ENCODE data around the gene CTF1.
"Not testable (repeated sequence)": the region's sequence is repeated elsewhere in the genome, so short reads cannot be mapped to it uniquely, and the experiment has no call there.

Gene CTF1

GRCh38 chr16:30896261-30896888 lies at the start of gene CTF1:
TSS of gene CTF1 (plus strand) at chr16:30896614. CDS start at chr16:30896644, 30 bp downstream.
- in situ Hi-C loops (cut with MboI; ENCODE audit: low sequenced_read_pairs), result no loop called here

DNA sequence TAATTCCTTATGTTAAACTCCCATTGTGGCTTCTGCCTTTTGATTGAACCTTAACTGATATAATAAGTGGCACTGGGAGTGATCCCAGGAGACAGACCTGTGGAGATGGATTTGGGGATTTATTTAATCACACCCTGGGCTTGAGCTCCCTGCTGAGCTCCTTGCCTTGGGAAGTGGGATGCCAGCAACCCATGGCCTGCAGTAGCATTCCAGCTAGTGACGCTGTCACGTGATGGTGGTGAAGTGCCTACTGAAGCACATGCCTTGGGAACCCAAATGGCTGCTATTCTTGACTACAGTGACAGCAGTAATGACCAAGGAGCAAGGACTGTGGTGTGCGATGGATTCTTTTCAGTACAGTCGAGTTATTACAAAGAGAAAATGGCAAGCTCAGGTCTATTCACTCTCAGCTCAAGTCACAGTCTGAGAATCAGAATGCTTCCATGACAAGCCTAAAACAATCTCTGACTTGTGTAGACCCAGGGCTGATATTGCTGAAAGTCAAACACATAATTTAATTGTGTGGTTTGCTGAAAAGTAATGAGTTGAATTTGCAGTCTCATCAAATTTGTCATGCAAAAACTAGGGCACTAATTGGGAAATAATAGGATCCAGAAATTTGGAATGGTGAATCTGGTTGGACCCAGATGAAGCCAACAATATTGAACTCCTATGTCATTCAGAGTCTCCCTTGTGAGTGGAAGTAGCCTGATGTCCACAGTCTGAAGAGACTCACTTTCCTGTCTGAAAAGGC lies 49.6 kb upstream of the CTF1 start:
- in situ Hi-C loops (cut with MboI; ENCODE audit: low sequenced_read_pairs), result loop anchor here (10.0 kb wide), 1 partner anchor 58 kb away; no protein-coding TSS in a partner anchor

- in situ Hi-C loops (cut with MboI; ENCODE audit: low sequenced_read_pairs), result no loop called here
These were observed 46.2 kb upstream of the CTF1 start for GRCh38 chr16:30850246-30850645.

GRCh38 chr16:30853758-30854157 lies 42.7 kb upstream of the CTF1 start:
- in situ Hi-C loops (cut with MboI; ENCODE audit: low sequenced_read_pairs), result no loop called here

DNA sequence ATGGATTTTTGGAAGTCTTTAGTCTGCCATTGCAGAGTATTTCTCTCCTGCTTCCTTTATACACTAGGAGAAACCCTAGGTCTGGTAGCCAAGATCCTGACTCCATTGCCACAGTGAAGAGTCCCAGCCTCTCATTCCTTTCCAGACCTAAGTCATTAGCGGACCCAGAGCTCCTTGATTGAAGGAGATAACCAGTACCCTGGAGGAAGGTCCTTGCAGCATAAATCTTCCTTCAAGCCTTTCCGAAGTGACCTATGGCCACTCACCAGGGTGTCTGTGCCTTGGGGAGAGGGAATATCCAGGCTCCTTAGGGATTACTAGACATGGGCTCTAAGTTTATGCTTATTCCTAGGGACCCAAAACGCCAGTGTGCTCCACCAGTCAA lies 38.3 kb upstream of the CTF1 start:
- in situ Hi-C loops (cut with MboI; ENCODE audit: low sequenced_read_pairs), result no loop called here

DNA sequence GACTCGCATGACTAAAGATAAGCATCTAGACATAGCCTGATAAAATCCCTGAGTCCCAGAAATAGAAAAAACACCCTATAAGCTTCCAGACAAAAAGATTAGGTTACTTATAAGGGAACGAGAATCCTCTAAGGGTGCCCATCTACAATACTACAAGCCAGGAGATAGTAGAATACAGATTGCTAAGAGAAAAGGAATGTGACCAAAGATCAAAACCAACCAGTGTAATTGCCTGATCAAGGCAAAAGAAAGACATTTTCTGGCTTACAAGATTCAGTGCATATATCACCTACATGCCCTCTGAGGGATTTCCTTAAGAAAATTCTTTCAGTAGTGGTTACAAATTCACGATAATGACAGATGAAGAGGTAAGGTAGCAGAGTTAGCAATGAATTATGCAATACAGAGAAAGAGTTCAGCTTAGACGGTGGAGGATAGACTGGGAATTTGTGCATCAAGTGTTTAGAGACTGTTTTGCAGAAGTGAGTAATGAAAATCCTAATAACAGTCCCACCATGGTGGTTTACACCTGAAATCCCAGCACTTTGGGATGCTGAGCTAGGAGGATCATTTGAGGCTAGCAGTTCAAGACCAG lies 37.5 kb upstream of the CTF1 start:
- in situ Hi-C loops (cut with MboI; ENCODE audit: low sequenced_read_pairs), result no loop called here

- in situ Hi-C loops (cut with MboI; ENCODE audit: low sequenced_read_pairs), result not testable (repeated sequence)
These were observed 35.7 kb upstream of the CTF1 start for GRCh38 chr16:30860729-30861128.

GRCh38 chr16:30863178-30863577 lies 33.2 kb upstream of the CTF1 start:
- in situ Hi-C loops (cut with MboI; ENCODE audit: low sequenced_read_pairs), result not testable (repeated sequence)

GRCh38 chr16:30866031-30866430 lies 30.4 kb upstream of the CTF1 start:
- in situ Hi-C loops (cut with MboI; ENCODE audit: low sequenced_read_pairs), result no loop called here

DNA sequence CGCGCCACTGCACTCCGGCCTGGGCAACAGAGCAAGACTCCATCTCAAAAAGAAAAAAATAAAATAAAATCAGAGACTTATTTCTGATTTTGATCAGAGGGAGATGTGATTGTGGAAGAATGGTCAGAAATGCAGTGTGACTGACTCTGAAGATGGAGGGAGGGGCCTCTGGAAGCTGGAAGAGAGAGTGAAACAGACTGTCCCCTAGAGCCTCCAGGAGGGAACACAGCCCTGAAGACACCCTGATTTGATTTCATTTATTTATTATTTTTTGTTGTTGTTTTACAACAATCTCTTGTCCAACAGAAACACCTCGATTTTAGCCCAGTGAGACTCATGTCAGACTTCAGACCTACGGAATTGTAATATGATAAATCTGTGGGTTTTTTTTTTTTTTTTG lies 28.7 kb upstream of the CTF1 start:
- in situ Hi-C loops (cut with MboI; ENCODE audit: low sequenced_read_pairs), result no loop called here

DNA sequence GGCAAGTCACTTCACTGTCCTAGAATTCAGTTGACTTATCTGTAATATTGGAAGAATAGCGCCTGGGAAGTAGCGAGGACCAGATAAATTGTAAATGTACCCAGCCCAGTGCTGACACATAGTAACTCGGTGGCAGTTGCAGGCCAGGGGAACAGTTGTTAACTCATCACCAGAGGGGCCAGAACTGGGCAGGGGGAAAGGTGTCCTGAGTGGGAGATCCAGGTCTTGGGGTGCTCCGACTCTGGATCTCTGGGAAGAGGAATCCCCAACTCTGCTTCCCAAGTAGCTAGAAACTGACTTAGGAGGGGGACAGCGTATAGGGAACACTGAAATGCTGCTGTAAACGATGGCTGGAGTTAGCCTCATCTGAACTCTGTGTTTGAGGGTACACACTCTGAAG lies 25.5 kb upstream of the CTF1 start:
- in situ Hi-C loops (cut with MboI; ENCODE audit: low sequenced_read_pairs), result no loop called here

DNA sequence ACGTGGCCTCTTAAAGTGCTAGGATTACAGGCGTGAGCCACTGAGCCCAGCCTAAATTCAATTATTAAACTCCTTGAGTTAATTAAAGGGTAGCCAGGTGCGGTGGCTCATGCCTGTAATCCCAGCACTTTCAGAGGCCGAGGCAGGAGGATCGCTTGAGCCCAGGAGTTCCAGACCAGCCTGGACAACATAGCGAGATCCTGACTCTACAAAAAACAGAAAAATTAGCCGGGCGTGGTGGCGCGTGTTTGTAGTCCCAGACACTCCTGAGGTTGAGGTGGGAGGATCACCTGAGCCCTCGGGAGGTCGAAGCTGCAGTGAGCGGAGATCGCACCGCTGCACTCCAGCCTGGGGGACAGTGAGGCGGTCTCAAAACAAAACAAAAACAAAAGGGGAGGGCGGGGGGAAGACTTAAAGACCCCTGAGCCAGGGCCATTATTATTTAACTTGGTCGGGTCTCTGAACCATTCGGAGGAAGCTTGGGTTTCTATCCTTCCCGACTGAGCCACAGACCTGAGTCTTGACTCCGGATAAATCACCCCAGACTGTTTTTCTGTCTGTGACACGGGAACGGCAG lies 22.1 kb upstream of the CTF1 start:
- in situ Hi-C loops (cut with MboI; ENCODE audit: low sequenced_read_pairs), result no loop called here

- in situ Hi-C loops (cut with MboI; ENCODE audit: low sequenced_read_pairs), result no loop called here
These were observed 21.3 kb upstream of the CTF1 start for GRCh38 chr16:30874821-30875717.

DNA sequence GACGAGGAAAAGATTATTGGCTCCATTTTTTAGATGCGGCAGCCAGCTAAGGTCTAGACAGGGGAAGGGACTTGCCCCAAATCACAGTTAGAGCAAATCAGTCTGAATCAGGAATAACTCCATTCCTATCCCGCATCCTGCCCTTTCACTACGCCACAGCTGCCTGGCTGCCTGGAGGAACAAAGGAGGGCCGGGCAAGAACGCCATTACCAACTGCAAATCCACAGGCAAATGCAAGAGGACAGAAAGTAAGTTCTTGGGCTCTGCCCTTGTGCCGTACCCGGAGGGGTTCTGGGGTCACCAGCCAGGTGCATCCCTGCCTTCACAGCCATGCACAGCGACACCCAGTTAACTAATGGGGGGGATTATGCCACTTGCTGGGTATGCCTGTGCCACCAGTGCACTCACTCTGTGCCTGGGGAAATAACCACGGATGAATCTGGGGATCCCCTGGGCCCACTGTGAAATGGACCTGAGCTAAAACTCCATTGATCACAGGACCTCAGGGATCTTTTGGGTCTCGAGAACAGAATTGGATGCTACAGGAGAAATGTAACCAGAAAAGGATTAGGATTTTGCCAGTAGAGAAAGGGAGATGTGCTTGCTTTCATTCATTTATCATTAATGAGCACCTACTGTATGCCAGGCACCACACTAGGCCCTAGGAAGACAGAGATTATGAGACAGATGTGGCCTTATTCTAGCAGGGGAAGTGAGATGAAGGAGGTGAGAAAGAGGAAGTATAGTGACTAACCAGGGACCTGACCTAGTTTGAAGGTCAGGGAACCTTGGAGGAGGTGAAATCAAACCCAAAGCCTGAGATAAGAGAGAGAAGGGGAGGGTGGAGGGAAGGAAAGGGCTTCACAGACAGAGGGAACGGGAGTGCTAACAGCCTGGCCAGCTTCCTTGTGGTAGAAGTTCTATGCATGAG lies 20.3 kb upstream of the CTF1 start:
- in situ Hi-C loops (cut with MboI; ENCODE audit: low sequenced_read_pairs), result no loop called here

GRCh38 chr16:30876867-30877266 lies 19.5 kb upstream of the CTF1 start:
- in situ Hi-C loops (cut with MboI; ENCODE audit: low sequenced_read_pairs), result no loop called here

DNA sequence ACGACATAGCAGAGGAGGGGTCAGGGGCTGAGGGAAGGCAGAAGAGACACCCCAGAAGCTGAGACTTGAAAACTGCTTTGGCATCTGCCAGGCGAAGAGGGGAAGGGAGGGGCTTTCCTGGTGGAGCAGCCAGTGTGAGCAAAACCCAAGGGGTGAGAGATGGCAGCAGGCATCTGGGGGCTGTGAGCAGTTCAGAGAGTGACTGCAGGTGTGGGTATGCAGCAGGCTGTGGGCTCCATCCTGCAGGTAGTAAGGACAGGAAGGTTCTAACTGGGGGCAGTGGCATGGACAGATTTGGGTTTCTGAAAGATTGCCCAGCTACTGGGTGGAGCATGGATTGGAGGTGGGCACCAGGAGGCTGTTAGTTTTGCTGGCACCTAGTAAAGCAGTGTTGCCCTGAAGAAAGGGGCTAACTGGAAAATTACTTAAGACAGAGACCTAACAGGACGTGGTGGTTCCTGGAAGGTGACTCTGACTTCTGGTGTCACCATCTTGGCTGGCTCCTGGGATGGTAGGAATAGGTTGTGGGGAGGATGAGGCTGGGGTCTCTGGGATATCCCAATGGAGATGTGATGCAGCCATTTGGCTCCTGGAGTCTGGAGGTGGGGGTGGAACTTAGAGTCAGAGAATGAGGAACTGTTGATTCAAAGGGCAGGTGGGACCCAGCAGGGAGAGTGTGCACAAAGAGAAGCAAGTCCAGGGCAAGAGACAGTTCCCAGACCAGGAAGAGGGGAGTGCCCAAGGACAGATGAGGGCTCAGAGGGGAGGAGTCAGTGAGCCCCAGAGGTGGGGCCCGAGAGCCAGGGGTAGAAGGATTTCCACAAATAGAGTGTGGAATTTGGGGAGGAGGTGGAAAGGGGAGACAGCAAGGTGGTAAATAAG lies 13.7 kb upstream of the CTF1 start:
- in situ Hi-C loops (cut with MboI; ENCODE audit: low sequenced_read_pairs), result no loop called here

GRCh38 chr16:30884760-30885159 lies 11.7 kb upstream of the CTF1 start:
- in situ Hi-C loops (cut with MboI; ENCODE audit: low sequenced_read_pairs), result no loop called here

- in situ Hi-C loops (cut with MboI; ENCODE audit: low sequenced_read_pairs), result no loop called here
These were observed 11.2 kb upstream of the CTF1 start for GRCh38 chr16:30885196-30885595.

- in situ Hi-C loops (cut with MboI; ENCODE audit: low sequenced_read_pairs), result no loop called here
These were observed 10.3 kb upstream of the CTF1 start for GRCh38 chr16:30886145-30886544.

All from HL-60/S4 treated with phorbol 12-myristate 13-acetate at 8.2 ng/mL for 4 days and 3 days (cell line).